ENCODE data around the gene CEP170B.

- TF ChIP-seq CTCF (conservative IDR thresholded peaks at IDR 0.05 in 1 of 2, IDR thresholded peaks at IDR 0.05 in 1 of 2; ENCODE audit: low read depth in 1 of 2, low read length in 2 of 2) = no peak
- no peak for TF ChIP-seq EZH2 (IDR thresholded peaks at IDR 0.05; ENCODE audit: low read length, missing control alignments)
These were observed 61.8 kb downstream of the CEP170B start for GRCh38 chr14:104926619-104927431.

All from fibroblast of lung (primary cell).